Loucy (cell line): ENCODE data around the gene EVC.

Experiments
- EZH2phosphoT487 ChIP-seq: fragments of 200-600 bp; IDR thresholded peaks from 2 replicates; pipeline ENCODE4 v1.6.1; 2018; ENCODE audit warnings: antibody characterized with exemption, mild to moderate bottlenecking, moderate library complexity, borderline replicate concordance
- TF ChIP-seq, protein P1 (sequence below): fragments of 200-600 bp; sonication (generic); conservative IDR thresholded peaks from 2 replicates; pipeline ENCODE4 v1.5.1; 2014; ENCODE audit warnings: mild to moderate bottlenecking, antibody characterized with exemption, low read length

DNA sequence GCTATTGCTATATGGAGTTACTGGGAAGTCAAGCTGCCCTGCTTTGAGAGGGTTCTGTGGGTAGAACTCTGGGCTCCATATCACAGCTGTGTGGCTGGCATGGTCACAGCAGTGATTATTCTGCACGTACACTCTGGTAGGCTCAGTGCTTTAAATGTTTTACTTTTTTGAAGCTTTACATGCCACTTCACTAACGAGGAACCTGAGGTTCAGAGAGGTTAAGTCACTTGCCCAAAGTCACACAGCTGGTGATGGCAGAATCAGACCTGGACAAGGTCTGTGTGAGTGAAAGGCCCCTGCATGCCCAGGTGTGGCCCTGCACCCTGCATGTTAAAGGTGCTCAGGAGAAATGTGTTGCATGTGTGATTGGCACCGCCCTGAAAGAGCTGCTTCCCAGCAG lies 24.5 kb downstream of the EVC start:
- TF ChIP-seq, protein P1, sequence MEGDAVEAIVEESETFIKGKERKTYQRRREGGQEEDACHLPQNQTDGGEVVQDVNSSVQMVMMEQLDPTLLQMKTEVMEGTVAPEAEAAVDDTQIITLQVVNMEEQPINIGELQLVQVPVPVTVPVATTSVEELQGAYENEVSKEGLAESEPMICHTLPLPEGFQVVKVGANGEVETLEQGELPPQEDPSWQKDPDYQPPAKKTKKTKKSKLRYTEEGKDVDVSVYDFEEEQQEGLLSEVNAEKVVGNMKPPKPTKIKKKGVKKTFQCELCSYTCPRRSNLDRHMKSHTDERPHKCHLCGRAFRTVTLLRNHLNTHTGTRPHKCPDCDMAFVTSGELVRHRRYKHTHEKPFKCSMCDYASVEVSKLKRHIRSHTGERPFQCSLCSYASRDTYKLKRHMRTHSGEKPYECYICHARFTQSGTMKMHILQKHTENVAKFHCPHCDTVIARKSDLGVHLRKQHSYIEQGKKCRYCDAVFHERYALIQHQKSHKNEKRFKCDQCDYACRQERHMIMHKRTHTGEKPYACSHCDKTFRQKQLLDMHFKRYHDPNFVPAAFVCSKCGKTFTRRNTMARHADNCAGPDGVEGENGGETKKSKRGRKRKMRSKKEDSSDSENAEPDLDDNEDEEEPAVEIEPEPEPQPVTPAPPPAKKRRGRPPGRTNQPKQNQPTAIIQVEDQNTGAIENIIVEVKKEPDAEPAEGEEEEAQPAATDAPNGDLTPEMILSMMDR: no peak
- TF ChIP-seq EZH2phosphoT487: no peak
